ENCODE results near the gene SPPL3. TPM values are rescaled to one million over a fixed set of nuclear protein-coding genes. Genes with fewer than 3 reads are reported as not detected.

SPPL3 gene
- total RNA-seq, 1 donor from 2014 or later: 48.9 TPM

DNA sequence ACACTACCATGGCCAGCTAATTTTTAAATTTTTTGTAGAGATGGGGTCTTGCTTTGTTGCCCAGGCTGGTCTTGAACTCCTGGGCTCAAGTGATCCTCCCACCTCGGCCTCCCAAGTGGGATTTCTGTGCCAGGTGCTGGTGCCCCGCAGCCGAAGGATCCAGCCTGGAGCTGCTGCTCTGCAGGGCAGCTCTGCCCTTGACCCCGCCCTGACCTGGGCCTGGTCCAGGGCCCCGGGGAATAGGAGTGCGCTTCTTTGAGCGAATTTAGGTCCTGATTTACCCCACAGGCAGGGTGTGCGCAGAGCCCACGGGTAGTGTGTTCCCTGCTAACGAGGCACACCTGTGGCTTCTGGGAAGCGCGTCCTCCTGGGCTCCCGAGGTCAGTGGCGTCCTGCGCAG, 163.3 kb downstream of the SPPL3 start:
- Histone ChIP-seq H3K27me3 (no peaks in the 10 kb centered on the region), H3K36me3 (no peaks in the 10 kb centered on the region), H3K9me3 (no peaks in the 10 kb centered on the region), H3K27ac (no peak overlapping the region), H3K4me1 (no peaks in the 10 kb centered on the region), H3K4me3 (no peak overlapping the region)
- DNase-seq (ENCODE audit: extremely low spot score in 2 of 2): no peak
- TF ChIP-seq POLR2AphosphoS5 (IDR thresholded peaks at IDR 0.05; ENCODE audit: insufficient read depth in 1 of 2, low read depth in 1 of 2) (no peak), POLR2A (IDR thresholded peaks at IDR 0.05) (no peak)
- TF ChIP-seq, protein P1, sequence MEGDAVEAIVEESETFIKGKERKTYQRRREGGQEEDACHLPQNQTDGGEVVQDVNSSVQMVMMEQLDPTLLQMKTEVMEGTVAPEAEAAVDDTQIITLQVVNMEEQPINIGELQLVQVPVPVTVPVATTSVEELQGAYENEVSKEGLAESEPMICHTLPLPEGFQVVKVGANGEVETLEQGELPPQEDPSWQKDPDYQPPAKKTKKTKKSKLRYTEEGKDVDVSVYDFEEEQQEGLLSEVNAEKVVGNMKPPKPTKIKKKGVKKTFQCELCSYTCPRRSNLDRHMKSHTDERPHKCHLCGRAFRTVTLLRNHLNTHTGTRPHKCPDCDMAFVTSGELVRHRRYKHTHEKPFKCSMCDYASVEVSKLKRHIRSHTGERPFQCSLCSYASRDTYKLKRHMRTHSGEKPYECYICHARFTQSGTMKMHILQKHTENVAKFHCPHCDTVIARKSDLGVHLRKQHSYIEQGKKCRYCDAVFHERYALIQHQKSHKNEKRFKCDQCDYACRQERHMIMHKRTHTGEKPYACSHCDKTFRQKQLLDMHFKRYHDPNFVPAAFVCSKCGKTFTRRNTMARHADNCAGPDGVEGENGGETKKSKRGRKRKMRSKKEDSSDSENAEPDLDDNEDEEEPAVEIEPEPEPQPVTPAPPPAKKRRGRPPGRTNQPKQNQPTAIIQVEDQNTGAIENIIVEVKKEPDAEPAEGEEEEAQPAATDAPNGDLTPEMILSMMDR (IDR thresholded peaks at IDR 0.05): no peak
- intact Hi-C loops (cut with DNase I): no loop called here

DNA sequence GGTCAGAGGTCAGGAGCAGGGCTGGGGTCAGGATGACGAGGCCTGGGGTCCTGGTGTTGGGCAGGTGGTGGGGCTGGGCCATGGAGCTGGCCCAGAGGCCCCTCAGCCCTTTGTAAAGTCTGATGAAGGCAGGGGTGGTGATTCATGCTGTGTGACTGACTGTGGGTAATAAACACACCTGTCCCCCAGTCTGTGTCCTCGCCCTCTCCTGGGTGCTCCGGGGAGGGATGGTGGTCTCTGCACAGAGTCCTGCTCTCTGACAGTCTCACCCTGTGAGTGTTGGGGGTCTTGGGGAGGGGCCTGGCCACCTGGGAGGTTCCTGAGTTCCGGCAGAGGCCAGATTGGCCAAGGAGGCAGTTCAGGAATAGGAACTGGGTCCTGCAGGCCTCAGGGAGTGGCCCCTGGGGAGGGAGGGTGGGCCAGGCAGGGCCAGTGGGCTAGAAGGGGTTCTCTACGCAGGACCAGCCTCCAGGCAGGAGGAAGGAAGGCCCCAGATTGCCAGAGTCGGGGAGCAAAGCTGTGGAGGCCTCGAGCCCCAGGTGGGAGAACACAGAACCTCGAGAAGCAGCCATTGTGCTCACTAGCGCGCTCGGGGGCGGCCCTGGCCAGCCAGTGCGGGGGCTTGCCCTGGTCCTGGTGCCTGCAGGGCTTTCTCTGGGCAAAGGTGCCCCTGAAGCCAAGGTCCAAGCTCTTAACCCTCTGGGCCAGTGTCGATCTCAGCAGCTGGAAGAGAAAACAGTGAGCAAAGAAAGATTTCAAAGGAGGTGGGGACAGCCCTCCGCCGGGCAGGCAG, 164.1 kb downstream of the SPPL3 start:
- TF ChIP-seq, protein P1 (IDR thresholded peaks at IDR 0.05): no peak
- TF ChIP-seq POLR2A (IDR thresholded peaks at IDR 0.05) (no peak), POLR2AphosphoS5 (IDR thresholded peaks at IDR 0.05; ENCODE audit: insufficient read depth in 1 of 2, low read depth in 1 of 2) (no peak)
- no peaks in the 10 kb centered on the region for H3K36me3 ChIP-seq
- no peak overlapping the region for H3K4me3 ChIP-seq
- no peaks in the 10 kb centered on the region for H3K9me3 ChIP-seq
- no peak overlapping the region for H3K27ac ChIP-seq
- intact Hi-C loops (cut with DNase I): no loop called here
- H3K27me3 ChIP-seq: no peaks in the 10 kb centered on the region
- DNase-seq (ENCODE audit: extremely low spot score in 2 of 2): no peak
- H3K4me1 ChIP-seq: no peaks in the 10 kb centered on the region

DNA sequence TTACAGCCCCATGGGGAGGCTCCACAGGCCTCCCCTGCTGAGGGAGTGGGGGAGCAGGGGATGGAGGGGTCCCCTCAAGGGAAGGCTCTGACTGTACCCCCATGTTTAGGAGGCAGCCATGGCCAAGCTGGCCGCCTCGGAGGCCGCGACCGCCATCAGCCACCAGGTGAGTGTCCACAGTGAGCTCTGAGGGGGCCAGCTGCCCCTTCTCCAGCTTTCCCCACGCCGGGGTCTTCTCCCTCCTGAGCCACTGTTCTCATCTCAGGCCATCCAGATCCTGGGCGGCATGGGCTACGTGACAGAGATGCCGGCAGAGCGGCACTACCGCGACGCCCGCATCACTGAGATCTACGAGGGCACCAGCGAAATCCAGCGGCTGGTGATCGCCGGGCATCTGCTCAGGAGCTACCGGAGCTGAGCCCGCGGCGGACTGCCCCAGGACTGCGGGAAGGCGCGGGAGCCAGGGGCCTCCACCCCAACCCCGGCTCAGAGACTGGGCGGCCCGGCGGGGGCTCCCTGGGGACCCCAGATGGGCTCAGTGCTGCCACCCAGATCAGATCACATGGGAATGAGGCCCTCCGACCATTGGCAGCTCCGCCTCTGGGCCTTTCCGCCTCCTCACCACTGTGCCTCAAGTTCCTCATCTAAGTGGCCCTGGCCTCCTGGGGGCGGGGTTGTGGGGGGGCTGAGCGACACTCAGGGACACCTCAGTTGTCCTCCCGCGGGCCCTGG, 165.0 kb downstream of the SPPL3 start:
- Histone ChIP-seq H3K27ac (no peak overlapping the region), H3K36me3 (no peaks in the 10 kb centered on the region), H3K4me1 (no peaks in the 10 kb centered on the region), H3K27me3 (no peaks in the 10 kb centered on the region), H3K4me3 (no peak overlapping the region), H3K9me3 (no peaks in the 10 kb centered on the region)
- TF ChIP-seq POLR2AphosphoS5 (IDR thresholded peaks at IDR 0.05; ENCODE audit: insufficient read depth in 1 of 2, low read depth in 1 of 2) (no peak), POLR2A (IDR thresholded peaks at IDR 0.05) (no peak)
- TF ChIP-seq, protein P1 (IDR thresholded peaks at IDR 0.05): no peak
- intact Hi-C loops (cut with DNase I): no loop called here
- no peak for DNase-seq (ENCODE audit: extremely low spot score in 2 of 2)

DNA sequence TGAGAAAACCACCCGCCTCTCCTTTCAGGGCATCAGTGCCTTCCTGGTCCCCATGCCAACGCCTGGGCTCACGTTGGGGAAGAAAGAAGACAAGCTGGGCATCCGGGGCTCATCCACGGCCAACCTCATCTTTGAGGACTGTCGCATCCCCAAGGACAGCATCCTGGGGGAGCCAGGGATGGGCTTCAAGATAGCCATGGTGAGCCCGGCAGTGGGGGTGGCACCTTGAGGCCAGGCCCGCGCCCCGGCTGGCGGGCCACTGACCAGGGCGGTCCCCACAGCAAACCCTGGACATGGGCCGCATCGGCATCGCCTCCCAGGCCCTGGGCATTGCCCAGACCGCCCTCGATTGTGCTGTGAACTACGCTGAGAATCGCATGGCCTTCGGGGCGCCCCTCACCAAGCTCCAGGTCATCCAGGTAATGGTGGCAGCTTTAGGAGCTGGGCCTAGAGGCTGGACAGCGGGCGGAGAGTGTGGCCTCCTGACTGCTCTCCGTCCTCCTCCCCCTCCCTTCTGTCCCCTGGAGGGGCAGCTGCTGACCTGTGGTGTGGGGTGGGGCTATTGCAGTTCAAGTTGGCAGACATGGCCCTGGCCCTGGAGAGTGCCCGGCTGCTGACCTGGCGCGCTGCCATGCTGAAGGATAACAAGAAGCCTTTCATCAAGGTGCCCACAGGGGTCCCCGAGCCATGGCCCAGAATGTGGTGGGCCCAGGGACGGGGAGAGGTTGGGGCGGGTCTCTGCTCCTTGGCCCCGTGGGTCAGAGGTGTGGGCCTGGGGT, 165.7 kb downstream of the SPPL3 start:
- intact Hi-C loops (cut with DNase I): no loop called here
- Histone ChIP-seq H3K27me3 (no peaks in the 10 kb centered on the region), H3K27ac (no peak overlapping the region), H3K9me3 (no peaks in the 10 kb centered on the region), H3K4me3 (no peak overlapping the region), H3K4me1 (no peaks in the 10 kb centered on the region), H3K36me3 (no peaks in the 10 kb centered on the region)
- no peak for TF ChIP-seq POLR2AphosphoS5 (IDR thresholded peaks at IDR 0.05; ENCODE audit: insufficient read depth in 1 of 2, low read depth in 1 of 2)
- TF ChIP-seq, protein P1 (IDR thresholded peaks at IDR 0.05): no peak
- no peak for TF ChIP-seq POLR2A (IDR thresholded peaks at IDR 0.05)
- DNase-seq (ENCODE audit: extremely low spot score in 2 of 2): no peak
